ENCODE data around the gene LYSMD2.

The LYSMD2 gene

DNA sequence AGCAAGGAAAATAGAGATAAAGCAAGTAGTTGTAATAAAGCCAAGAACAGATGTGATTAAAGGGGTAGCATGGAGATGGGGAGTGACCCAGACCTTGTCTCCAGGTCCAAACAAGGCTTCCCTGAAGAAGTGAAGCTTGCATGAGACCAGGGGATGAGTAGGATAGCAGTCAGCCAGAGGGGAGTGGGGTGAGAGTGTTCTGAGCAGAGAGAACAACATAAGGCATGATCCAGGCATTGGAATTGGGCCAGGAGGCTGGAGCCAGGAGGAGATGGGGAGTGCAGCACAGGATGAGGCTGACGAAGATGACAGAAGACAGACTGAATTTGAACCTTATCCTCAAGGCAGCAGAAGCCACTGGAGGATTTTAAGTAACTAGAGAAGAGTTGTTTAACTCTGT, 21.2 kb upstream of the LYSMD2 start:
- H3K9me2 ChIP-seq (replicated peaks; ENCODE audit: low read depth, low read length): no peaks in the 10 kb centered on the region

DNA sequence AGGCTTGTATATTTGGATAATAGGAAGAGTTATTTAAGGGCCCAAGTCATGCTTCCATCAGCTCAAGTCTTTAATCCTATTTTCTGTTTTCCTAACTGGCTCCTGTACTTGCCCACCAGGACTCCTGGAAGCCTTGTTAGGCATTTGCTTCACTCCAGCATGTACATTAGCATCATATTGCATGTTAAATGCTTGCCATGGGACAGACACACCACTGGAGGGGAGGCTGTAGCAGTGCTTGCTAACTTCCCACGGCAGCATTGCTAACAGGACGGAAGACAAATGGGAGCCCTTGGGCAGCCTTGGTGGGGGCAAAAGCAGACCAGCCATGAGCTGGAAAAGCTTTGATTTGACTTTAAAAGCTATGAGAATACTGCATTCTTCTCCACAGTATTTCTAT, 20.0 kb upstream of the LYSMD2 start:
- Histone ChIP-seq H3F3A (ENCODE audit: low read depth) (no peaks in the 10 kb centered on the region), H4K20me1 (ENCODE audit: insufficient read depth, low read length, poor library complexity, severe bottlenecking) (no peaks in the 10 kb centered on the region), H3K4me2 (ENCODE audit: low read depth, low read length, poor library complexity, severe bottlenecking) (no peak overlapping the region), H3K9me3 (ENCODE audit: insufficient read depth, low read depth, low read length) (no peaks in the 10 kb centered on the region), H3K79me2 (ENCODE audit: insufficient read depth, low read length) (peaks cover 23% of the 10 kb centered on the region), H2AFZ (ENCODE audit: low read length) (no peak overlapping the region), H3K9me2 (replicated peaks; ENCODE audit: low read depth, low read length) (no peaks in the 10 kb centered on the region), H3K4me1 (ENCODE audit: insufficient read depth, low read length, poor library complexity, severe bottlenecking) (peaks cover 31% of the 10 kb centered on the region), H3K4me3 (ENCODE audit: low read length, poor library complexity, severe bottlenecking) (no peak overlapping the region), H3K36me3 (ENCODE audit: insufficient read depth, low read length) (no peaks in the 10 kb centered on the region), H3K9ac (ENCODE audit: low read depth, low read length, poor library complexity, severe bottlenecking) (no peak overlapping the region), H3K27me3 (ENCODE audit: insufficient read depth, low read length, poor library complexity, severe bottlenecking) (no peaks in the 10 kb centered on the region)
- TF ChIP-seq, protein P1, sequence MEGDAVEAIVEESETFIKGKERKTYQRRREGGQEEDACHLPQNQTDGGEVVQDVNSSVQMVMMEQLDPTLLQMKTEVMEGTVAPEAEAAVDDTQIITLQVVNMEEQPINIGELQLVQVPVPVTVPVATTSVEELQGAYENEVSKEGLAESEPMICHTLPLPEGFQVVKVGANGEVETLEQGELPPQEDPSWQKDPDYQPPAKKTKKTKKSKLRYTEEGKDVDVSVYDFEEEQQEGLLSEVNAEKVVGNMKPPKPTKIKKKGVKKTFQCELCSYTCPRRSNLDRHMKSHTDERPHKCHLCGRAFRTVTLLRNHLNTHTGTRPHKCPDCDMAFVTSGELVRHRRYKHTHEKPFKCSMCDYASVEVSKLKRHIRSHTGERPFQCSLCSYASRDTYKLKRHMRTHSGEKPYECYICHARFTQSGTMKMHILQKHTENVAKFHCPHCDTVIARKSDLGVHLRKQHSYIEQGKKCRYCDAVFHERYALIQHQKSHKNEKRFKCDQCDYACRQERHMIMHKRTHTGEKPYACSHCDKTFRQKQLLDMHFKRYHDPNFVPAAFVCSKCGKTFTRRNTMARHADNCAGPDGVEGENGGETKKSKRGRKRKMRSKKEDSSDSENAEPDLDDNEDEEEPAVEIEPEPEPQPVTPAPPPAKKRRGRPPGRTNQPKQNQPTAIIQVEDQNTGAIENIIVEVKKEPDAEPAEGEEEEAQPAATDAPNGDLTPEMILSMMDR (conservative IDR thresholded peaks at IDR 0.05; ENCODE audit: low read length): no peak
- TF ChIP-seq EZH2phosphoT487 (IDR thresholded peaks at IDR 0.05; ENCODE audit: borderline replicate concordance): no peak

More for the DNA sequence above, 21.2 kb upstream of the LYSMD2 start:
- no peaks in the 10 kb centered on the region for H3K27me3 ChIP-seq (ENCODE audit: insufficient read depth, low read length, poor library complexity, severe bottlenecking)
- H3K4me2 ChIP-seq (ENCODE audit: low read depth, low read length, poor library complexity, severe bottlenecking): no peak overlapping the region
- peaks cover 12% of the 10 kb centered on the region; the same call in 1 of the 2 replicates for H3K79me2 ChIP-seq (ENCODE audit: insufficient read depth, low read length)
- H3K9me3 ChIP-seq (ENCODE audit: insufficient read depth, low read depth, low read length): no peaks in the 10 kb centered on the region
- H2AFZ ChIP-seq (ENCODE audit: low read length): no peak overlapping the region
- no peak overlapping the region for H3K4me3 ChIP-seq (ENCODE audit: low read length, poor library complexity, severe bottlenecking)
- no peak overlapping the region for H3K9ac ChIP-seq (ENCODE audit: low read depth, low read length, poor library complexity, severe bottlenecking)
- H4K20me1 ChIP-seq (ENCODE audit: insufficient read depth, low read length, poor library complexity, severe bottlenecking): no peaks in the 10 kb centered on the region
- TF ChIP-seq, protein P1 (conservative IDR thresholded peaks at IDR 0.05; ENCODE audit: low read length): no peak
- TF ChIP-seq EZH2phosphoT487 (IDR thresholded peaks at IDR 0.05; ENCODE audit: borderline replicate concordance): no peak
- H3F3A ChIP-seq (ENCODE audit: low read depth): no peaks in the 10 kb centered on the region
- H3K36me3 ChIP-seq (ENCODE audit: insufficient read depth, low read length): no peaks in the 10 kb centered on the region
- H3K4me1 ChIP-seq (ENCODE audit: insufficient read depth, low read length, poor library complexity, severe bottlenecking): peaks cover 20% of the 10 kb centered on the region

DNA sequence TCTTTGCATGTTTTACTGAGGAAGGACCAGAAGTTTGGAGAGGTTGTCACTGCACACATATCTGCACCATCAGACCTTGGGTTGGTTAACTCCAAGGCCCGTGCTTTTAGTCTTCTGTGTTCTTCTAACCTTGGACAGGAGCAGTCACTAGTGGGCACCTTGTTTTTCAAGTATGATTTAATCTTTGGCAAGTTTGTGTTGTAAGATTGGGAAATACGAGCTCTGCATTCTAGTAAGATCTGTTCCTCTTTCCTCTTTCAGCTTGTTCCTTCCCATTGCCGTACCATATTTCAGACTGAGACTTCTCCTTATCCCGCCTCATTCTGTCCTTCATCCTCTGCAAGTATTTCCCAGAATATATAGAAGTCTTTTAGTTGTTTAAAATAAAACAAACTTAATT, 19.0 kb upstream of the LYSMD2 start:
- H3K4me2 ChIP-seq (ENCODE audit: low read depth, low read length, poor library complexity, severe bottlenecking): peak overlapping the region; percentile 68
- TF ChIP-seq, protein P1 (conservative IDR thresholded peaks at IDR 0.05; ENCODE audit: low read length): no peak
- TF ChIP-seq EZH2phosphoT487 (IDR thresholded peaks at IDR 0.05; ENCODE audit: borderline replicate concordance): no peak
- no peaks in the 10 kb centered on the region for H3K36me3 ChIP-seq (ENCODE audit: insufficient read depth, low read length)
- no peaks in the 10 kb centered on the region for H3K27me3 ChIP-seq (ENCODE audit: insufficient read depth, low read length, poor library complexity, severe bottlenecking)
- H3K4me1 ChIP-seq (ENCODE audit: insufficient read depth, low read length, poor library complexity, severe bottlenecking): peaks cover 35% of the 10 kb centered on the region
- no peak overlapping the region for H3K4me3 ChIP-seq (ENCODE audit: low read length, poor library complexity, severe bottlenecking)
- H3K79me2 ChIP-seq (ENCODE audit: insufficient read depth, low read length): peaks cover 27% of the 10 kb centered on the region
- no peaks in the 10 kb centered on the region for H3K9me2 ChIP-seq (replicated peaks; ENCODE audit: low read depth, low read length)
- H3K9ac ChIP-seq (ENCODE audit: low read depth, low read length, poor library complexity, severe bottlenecking): no peak overlapping the region
- no peaks in the 10 kb centered on the region for H3K9me3 ChIP-seq (ENCODE audit: insufficient read depth, low read depth, low read length)
- no peaks in the 10 kb centered on the region for H3F3A ChIP-seq (ENCODE audit: low read depth)
- H4K20me1 ChIP-seq (ENCODE audit: insufficient read depth, low read length, poor library complexity, severe bottlenecking): no peaks in the 10 kb centered on the region
- no peak overlapping the region for H2AFZ ChIP-seq (ENCODE audit: low read length)

Data from Loucy (cell line).